Activated naive CD4-positive, alpha-beta T cell treated with Interleukin-2 at 50 U/mL for 16 hours (primary cell): Measurements from ENCODE around the gene SLC6A6.

Source experiments
- DNase-seq: peaks from one replicate; pipeline ENCODE4 v3.0.0-alpha.2; 2020

SLC6A6 gene

GRCh38 chr3:14473411-14473891 is 71.0 kb downstream of the SLC6A6 start:
- DNase-seq = no peak

- DNase-seq = no peak
Measured at GRCh38 chr3:14474363-14475081, 72.1 kb downstream of the SLC6A6 start.

GRCh38 chr3:14475621-14476020 is 73.2 kb downstream of the SLC6A6 start:
- no peak for DNase-seq

- DNase-seq = no peak
Measured at GRCh38 chr3:14476583-14477265, 74.3 kb downstream of the SLC6A6 start.

- DNase-seq = no peak
Measured at GRCh38 chr3:14477311-14477935, 75.0 kb downstream of the SLC6A6 start.

- DNase-seq = no peak
Measured at GRCh38 chr3:14478956-14479550, 76.6 kb downstream of the SLC6A6 start.

GRCh38 chr3:14479591-14479990 is 77.2 kb downstream of the SLC6A6 start:
- DNase-seq = no peak

- no peak for DNase-seq
Measured at GRCh38 chr3:14480207-14481017, 78.0 kb downstream of the SLC6A6 start.

- DNase-seq = no peak
Measured at GRCh38 chr3:14481018-14481645, 78.7 kb downstream of the SLC6A6 start.

- DNase-seq = no peak
Measured at GRCh38 chr3:14481646-14482036, 79.2 kb downstream of the SLC6A6 start.

- DNase-seq = no peak
Measured at GRCh38 chr3:14482271-14482721, 79.9 kb downstream of the SLC6A6 start.

GRCh38 chr3:14483286-14483685 is 80.9 kb downstream of the SLC6A6 start:
- DNase-seq = no peak

GRCh38 chr3:14484741-14485140 is 82.3 kb downstream of the SLC6A6 start:
- DNase-seq = no peak

GRCh38 chr3:14485981-14486380 is 83.6 kb downstream of the SLC6A6 start:
- no peak for DNase-seq

- DNase-seq = no peak
Measured at GRCh38 chr3:14486460-14486859, 84.1 kb downstream of the SLC6A6 start.

- DNase-seq = no peak
Measured at GRCh38 chr3:14487086-14487485, 84.7 kb downstream of the SLC6A6 start.

- DNase-seq = no peak
Measured at GRCh38 chr3:14487821-14488220, 85.4 kb downstream of the SLC6A6 start.

GRCh38 chr3:14488286-14489041 is 86.1 kb downstream of the SLC6A6 start:
- no peak for DNase-seq

GRCh38 chr3:14489641-14490040 is 87.2 kb downstream of the SLC6A6 start:
- DNase-seq = no peak

GRCh38 chr3:14490255-14490654 is 87.8 kb downstream of the SLC6A6 start:
- DNase-seq = no peak

GRCh38 chr3:14490831-14491230 is 88.4 kb downstream of the SLC6A6 start:
- DNase-seq = no peak
